HL-60 (cell line): ENCODE data around the gene POLG.

ENCODE experiments used
- DNase-seq, 2 experiments: peaks; one replicate each; pipeline ENCODE4 v3.0.0-alpha.2; 2010 to 2020; ENCODE audit warnings: low read depth in 1 of 2, low spot score in 1 of 2
- H3K27ac ChIP-seq: fragments of 250-450 bp; sonication (Bioruptor Pico); replicated peaks from 2 replicates; pipeline ENCODE4 v1.5.1; 2020; ENCODE audit warnings: mild to moderate bottlenecking, moderate library complexity
- H3K27me3 ChIP-seq: fragments of 250-450 bp; sonication (Bioruptor Pico); 2 replicates; pipeline ENCODE4 v1.5.1; 2021; ENCODE audit warnings: mild to moderate bottlenecking, moderate library complexity; ENCODE audit not compliant: insufficient read depth, poor library complexity, severe bottlenecking
- H3K4me3 ChIP-seq: replicated peaks from 2 replicates; pipeline ENCODE4 v1.5.1; 2011; ENCODE audit warnings: mild to moderate bottlenecking, control low read depth, low read length; ENCODE audit not compliant: insufficient read depth
- GABPA ChIP-seq: IDR thresholded peaks from 2 replicates; pipeline ENCODE4 v1.6.1; 2012; ENCODE audit warnings: low read depth
- POLR2AphosphoS5 ChIP-seq: IDR thresholded peaks from 2 replicates; pipeline ENCODE4 v1.6.1; 2012; ENCODE audit warnings: low read depth
- SPI1 ChIP-seq: IDR thresholded peaks from 2 replicates; pipeline ENCODE4 v1.6.1; 2012; ENCODE audit warnings: low read depth, mild to moderate bottlenecking, borderline replicate concordance
- TF ChIP-seq, protein P1 (sequence below): IDR thresholded peaks from 2 replicates; pipeline ENCODE4 v1.6.1; 2012; ENCODE audit warnings: low read depth; ENCODE audit not compliant: insufficient replicate concordance
- TF ChIP-seq, protein P2 (sequence below): IDR thresholded peaks from one replicate; pipeline ENCODE4 v1.5.1; 2011; ENCODE audit warnings: low read length, control low read depth, inconsistent platforms; ENCODE audit not compliant: insufficient read depth

Gene POLG

DNA sequence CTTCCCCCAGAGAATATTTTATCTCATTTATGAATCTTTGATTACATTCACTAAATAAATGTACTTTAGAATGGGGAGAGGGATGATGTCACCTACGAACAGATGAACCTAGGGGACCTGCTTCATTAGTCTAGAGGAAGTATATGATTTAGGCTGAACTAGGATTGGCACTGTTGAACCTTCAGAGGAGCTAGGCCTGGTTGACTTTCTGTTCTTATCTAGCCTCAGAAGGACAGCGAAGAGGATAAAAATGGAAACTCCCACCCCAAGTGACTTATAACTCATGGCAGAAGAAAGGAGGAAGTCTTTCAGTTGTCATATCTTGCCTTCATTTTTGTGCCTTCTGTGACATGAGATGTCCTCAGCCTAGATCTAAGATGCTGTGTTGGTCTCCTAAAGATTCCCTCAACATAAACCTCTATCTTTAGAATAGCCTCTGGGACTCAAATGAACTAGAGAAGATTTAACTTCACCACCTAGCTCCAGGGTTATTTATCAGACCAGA lies 42.6 kb downstream of the POLG start:
- no peak for DNase-seq
- TF ChIP-seq SPI1, result no peak
- no peak for TF ChIP-seq POLR2AphosphoS5
- no peak for TF ChIP-seq GABPA
- TF ChIP-seq, protein P1, sequence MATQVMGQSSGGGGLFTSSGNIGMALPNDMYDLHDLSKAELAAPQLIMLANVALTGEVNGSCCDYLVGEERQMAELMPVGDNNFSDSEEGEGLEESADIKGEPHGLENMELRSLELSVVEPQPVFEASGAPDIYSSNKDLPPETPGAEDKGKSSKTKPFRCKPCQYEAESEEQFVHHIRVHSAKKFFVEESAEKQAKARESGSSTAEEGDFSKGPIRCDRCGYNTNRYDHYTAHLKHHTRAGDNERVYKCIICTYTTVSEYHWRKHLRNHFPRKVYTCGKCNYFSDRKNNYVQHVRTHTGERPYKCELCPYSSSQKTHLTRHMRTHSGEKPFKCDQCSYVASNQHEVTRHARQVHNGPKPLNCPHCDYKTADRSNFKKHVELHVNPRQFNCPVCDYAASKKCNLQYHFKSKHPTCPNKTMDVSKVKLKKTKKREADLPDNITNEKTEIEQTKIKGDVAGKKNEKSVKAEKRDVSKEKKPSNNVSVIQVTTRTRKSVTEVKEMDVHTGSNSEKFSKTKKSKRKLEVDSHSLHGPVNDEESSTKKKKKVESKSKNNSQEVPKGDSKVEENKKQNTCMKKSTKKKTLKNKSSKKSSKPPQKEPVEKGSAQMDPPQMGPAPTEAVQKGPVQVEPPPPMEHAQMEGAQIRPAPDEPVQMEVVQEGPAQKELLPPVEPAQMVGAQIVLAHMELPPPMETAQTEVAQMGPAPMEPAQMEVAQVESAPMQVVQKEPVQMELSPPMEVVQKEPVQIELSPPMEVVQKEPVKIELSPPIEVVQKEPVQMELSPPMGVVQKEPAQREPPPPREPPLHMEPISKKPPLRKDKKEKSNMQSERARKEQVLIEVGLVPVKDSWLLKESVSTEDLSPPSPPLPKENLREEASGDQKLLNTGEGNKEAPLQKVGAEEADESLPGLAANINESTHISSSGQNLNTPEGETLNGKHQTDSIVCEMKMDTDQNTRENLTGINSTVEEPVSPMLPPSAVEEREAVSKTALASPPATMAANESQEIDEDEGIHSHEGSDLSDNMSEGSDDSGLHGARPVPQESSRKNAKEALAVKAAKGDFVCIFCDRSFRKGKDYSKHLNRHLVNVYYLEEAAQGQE, result no peak
- TF ChIP-seq, protein P2, sequence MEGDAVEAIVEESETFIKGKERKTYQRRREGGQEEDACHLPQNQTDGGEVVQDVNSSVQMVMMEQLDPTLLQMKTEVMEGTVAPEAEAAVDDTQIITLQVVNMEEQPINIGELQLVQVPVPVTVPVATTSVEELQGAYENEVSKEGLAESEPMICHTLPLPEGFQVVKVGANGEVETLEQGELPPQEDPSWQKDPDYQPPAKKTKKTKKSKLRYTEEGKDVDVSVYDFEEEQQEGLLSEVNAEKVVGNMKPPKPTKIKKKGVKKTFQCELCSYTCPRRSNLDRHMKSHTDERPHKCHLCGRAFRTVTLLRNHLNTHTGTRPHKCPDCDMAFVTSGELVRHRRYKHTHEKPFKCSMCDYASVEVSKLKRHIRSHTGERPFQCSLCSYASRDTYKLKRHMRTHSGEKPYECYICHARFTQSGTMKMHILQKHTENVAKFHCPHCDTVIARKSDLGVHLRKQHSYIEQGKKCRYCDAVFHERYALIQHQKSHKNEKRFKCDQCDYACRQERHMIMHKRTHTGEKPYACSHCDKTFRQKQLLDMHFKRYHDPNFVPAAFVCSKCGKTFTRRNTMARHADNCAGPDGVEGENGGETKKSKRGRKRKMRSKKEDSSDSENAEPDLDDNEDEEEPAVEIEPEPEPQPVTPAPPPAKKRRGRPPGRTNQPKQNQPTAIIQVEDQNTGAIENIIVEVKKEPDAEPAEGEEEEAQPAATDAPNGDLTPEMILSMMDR, result no peak
- no peak overlapping the region for H3K27ac ChIP-seq
- no peaks in the 10 kb centered on the region for H3K27me3 ChIP-seq
- H3K4me3 ChIP-seq, result no peak overlapping the region

DNA sequence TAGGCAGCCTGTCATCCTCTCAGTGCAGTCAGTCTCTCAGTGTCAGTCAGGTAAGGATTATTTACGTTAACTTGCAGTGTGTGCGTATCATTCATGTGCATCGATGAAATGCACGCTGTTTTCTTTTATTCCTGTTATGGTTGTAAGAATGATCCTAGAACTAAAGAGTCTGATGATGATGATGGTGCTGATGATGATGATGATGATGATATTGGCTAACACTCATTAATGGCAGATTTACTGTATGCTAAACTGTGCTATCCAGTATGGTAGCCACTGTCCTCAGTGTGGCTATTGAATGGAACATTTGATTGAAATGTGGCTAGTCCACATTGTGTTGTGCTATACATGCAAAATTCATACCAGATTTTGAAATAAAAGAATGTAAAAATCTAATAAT lies 51.4 kb downstream of the POLG start:
- no peak overlapping the region for H3K27ac ChIP-seq
- H3K4me3 ChIP-seq, result no peak overlapping the region
- TF ChIP-seq GABPA, result no peak
- TF ChIP-seq, protein P2, result no peak
- no peak for TF ChIP-seq POLR2AphosphoS5
- TF ChIP-seq, protein P1, result no peak
- TF ChIP-seq SPI1, result no peak
- DNase-seq, result no peak
- H3K27me3 ChIP-seq, result no peaks in the 10 kb centered on the region

DNA sequence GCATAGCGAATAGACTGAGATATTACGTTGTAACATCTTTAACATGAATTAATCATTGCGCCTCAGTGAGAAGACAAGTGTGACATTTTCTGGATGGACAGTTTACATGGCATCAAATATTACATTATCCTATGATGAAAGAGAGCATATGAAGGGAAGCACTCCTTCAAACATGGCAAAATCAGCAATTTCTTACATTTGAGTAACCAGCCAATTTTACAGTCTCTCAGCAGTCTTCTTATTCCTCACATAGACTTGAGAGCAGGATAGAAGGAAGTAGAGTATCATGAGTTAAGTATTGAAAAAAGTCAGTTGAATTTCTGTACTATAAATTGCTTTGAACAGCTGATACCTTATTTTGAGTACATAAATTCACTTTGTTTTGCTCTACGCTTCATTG lies 52.0 kb downstream of the POLG start:
- no peak overlapping the region for H3K27ac ChIP-seq
- H3K4me3 ChIP-seq, result no peak overlapping the region
- TF ChIP-seq SPI1 (no peak), POLR2AphosphoS5 (no peak), GABPA (no peak)
- TF ChIP-seq, protein P2, result no peak
- TF ChIP-seq, protein P1, result no peak
- no peaks in the 10 kb centered on the region for H3K27me3 ChIP-seq
- no peak for DNase-seq
